Measurements from ENCODE around the gene NFATC1.

DNA sequence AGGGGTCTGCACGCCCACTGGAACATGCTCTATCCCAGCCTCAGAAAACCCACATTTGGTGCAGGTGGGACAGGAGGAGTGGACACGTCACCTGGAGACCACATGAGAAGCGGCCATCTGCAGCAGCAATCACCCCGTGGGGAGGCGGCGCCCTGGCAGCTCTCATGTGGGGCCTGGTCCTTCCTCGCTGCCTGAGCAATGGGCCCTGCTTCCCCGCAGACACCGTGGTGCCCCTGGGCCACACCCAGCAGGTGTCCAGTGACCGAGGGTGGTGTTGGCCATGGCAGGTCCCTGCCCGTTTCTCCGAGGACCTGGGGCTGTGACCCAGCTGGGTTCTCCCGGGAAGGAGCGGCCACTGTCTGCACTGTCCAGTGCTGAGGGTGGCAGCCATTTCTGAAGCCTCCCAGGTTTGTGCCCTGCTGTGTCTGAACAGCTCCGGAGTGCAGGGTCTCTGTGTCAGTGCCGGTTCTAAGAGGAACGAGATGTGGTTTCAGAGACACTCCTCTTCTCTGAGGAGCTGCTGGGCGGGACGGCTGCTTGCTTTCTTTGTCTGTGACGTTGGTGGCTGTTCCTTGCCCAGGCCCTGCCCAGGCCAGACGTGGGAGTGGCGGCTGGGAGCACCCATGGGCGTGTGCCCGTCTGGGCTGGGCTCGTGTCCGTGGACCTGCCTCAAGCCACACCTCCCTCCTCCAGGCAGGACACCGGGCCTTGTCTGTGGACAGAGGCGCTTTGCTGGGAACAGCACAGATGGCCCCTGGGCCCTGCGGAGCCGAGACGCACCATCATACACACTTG lies 44.8 kb downstream of the NFATC1 start:
- TF ChIP-seq CTCF (IDR thresholded peaks at IDR 0.05) (no peak), POLR2AphosphoS5 (IDR thresholded peaks at IDR 0.05) (no peak)
